Breast epithelium (tissue), 4 donors: ENCODE data around the gene ADAM12. TPM values are rescaled to one million over a fixed set of nuclear protein-coding genes. Genes with fewer than 3 reads are reported as not detected.

Experiments
- DNase-seq, 2 donors: peaks; one replicate each; pipeline ENCODE4 v3.0.0-alpha.2; 2019; ENCODE audit warnings: low spot score in 2 of 2
- H3K27ac ChIP-seq, 2 donors: fragments of 200-600 bp; sonication (generic) in 1 of 2; one replicate each; pipeline ENCODE4 v1.5.1; 2016 to 2019; ENCODE audit warnings: mild to moderate bottlenecking in 1 of 2
- H3K27me3 ChIP-seq, 2 donors: fragments of 200-600 bp; sonication (generic) in 1 of 2; one replicate each; pipeline versions ENCODE4 v1.5.1 to v1.6.0; 2017 to 2019; ENCODE audit warnings: control low read depth in 1 of 2, mild to moderate bottlenecking in 1 of 2
- H3K36me3 ChIP-seq: fragments of 200-600 bp; one replicate; pipeline ENCODE4 v1.5.1; 2019
- H3K4me1 ChIP-seq, 2 donors: fragments of 200-600 bp; sonication (generic); one replicate each; pipeline ENCODE4 v1.5.1; 2016 to 2019; ENCODE audit warnings: control low read depth in 1 of 2
- H3K4me3 ChIP-seq, 3 donors: fragments of 200-600 bp; sonication (generic); 1 replicate in 2 of 3; 2 replicates in 1 of 3; pipeline ENCODE4 v1.5.1; 2016 to 2019; ENCODE audit warnings: mild to moderate bottlenecking in 3 of 3, moderate library complexity in 2 of 3
- H3K9me3 ChIP-seq, 2 donors: fragments of 200-600 bp; sonication (generic) in 1 of 2; one replicate each; pipeline ENCODE4 v1.5.1; 2016 to 2019; ENCODE audit warnings: control low read depth in 1 of 2
- POLR2A ChIP-seq: fragments of 450-650 bp; IDR thresholded peaks from one replicate; pipeline ENCODE4 v1.6.1; 2016; ENCODE audit warnings: antibody characterized with exemption, mild to moderate bottlenecking, moderate library complexity
- POLR2AphosphoS5 ChIP-seq, 3 donors: sonication (generic); formaldehyde crosslinking; IDR thresholded peaks; one replicate each; pipeline ENCODE4 v1.6.1; 2017; ENCODE audit warnings: antibody characterized with exemption in 3 of 3
- intact Hi-C: fragments of 100-400 bp; cut with DNase I; formaldehyde crosslinking; loops from one replicate; pipeline ENCODE4 v1.15.1; 2023; ENCODE audit warnings: low total_unique reads
- total RNA-seq, 3 donors: library from RNA; depleted of rRNA; stranded (reverse); fragments of >200 nt; gene quantifications; one replicate each; pipeline ENCODE4 v1.1.0, GENCODE V29; 2016
- TF ChIP-seq, protein P1 (sequence below), 3 donors: fragments of 450-650 bp; IDR thresholded peaks; one replicate each; pipeline ENCODE4 v1.5.1; 2016 to 2017; ENCODE audit warnings: antibody characterized with exemption in 3 of 3, mild to moderate bottlenecking in 3 of 3, moderate library complexity in 3 of 3

The ADAM12 gene
- total RNA-seq, 3 donors from 2014 or later: 8.6 to 16.4 (median 13.9) TPM

DNA sequence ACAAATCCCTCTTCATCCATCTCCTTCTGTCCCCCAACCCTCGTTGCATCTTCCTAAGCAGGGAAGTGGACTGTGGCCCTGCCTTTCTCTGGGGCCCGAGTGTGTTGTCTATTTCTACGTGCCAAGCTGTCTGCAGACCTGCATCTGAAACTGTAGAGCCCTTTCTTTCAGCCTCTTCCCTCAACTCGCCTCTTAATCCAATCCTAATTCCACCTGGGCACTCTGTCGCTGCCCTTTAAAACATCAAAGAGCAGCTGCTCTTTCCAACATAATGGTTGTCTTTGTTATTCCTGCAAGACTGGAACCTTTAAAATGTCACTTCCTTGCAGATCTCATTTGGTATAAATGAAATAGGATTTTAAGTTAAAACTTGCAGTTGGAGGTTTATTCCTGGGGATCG is 21.5 kb upstream of the ADAM12 start:
- no peaks in the 10 kb centered on the region for H3K4me1 ChIP-seq
- DNase-seq: no peak
- no peaks in the 10 kb centered on the region for H3K27me3 ChIP-seq
- no peak for TF ChIP-seq POLR2A
- TF ChIP-seq POLR2AphosphoS5 (IDR thresholded peaks at IDR 0.05): no peak
- TF ChIP-seq, protein P1, sequence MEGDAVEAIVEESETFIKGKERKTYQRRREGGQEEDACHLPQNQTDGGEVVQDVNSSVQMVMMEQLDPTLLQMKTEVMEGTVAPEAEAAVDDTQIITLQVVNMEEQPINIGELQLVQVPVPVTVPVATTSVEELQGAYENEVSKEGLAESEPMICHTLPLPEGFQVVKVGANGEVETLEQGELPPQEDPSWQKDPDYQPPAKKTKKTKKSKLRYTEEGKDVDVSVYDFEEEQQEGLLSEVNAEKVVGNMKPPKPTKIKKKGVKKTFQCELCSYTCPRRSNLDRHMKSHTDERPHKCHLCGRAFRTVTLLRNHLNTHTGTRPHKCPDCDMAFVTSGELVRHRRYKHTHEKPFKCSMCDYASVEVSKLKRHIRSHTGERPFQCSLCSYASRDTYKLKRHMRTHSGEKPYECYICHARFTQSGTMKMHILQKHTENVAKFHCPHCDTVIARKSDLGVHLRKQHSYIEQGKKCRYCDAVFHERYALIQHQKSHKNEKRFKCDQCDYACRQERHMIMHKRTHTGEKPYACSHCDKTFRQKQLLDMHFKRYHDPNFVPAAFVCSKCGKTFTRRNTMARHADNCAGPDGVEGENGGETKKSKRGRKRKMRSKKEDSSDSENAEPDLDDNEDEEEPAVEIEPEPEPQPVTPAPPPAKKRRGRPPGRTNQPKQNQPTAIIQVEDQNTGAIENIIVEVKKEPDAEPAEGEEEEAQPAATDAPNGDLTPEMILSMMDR (IDR thresholded peaks at IDR 0.05): no peak
- no peaks in the 10 kb centered on the region for H3K36me3 ChIP-seq
- intact Hi-C loops: no loop called here
- H3K4me3 ChIP-seq: no peak overlapping the region
- no peaks in the 10 kb centered on the region for H3K9me3 ChIP-seq
- no peak overlapping the region for H3K27ac ChIP-seq

DNA sequence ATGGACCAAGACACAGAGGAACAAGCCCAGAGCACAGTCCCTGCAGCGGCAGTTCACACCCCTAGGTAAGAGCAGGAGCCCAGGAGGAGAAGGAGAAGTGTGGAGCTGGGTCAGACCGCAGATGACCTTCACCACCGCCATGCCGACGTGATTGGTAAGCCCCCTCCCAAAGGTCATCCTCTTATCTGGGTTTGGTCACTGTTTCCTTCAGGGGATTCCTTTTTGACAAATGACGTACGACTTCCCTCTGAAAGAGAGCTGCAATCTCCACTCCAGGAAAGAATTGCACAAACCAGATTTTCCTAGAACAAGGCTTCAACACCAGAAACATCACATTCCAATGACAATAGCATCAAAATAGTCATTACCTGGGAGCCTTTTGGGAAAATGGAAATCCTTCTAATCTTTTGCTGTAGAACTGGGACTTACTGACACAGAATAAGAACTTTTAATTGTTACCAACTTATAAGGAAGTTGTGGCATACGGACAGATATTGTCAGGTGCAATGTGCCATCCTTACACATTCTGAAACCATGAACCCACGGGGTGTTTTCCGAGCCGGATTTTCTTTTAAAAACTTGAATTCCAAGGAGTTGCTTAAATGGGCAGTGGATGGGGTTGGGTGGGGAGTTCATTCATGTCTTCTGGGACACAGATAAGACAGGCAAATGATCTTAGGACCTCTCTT is 20.8 kb upstream of the ADAM12 start:
- intact Hi-C loops: no loop called here
- H3K4me3 ChIP-seq: no peak overlapping the region
- no peaks in the 10 kb centered on the region for H3K36me3 ChIP-seq
- TF ChIP-seq, protein P1 (IDR thresholded peaks at IDR 0.05): no peak
- TF ChIP-seq POLR2AphosphoS5 (IDR thresholded peaks at IDR 0.05) (no peak), POLR2A (no peak)
- H3K9me3 ChIP-seq: no peaks in the 10 kb centered on the region
- no peak for DNase-seq
- no peaks in the 10 kb centered on the region for H3K4me1 ChIP-seq
- H3K27ac ChIP-seq: no peak overlapping the region
- no peaks in the 10 kb centered on the region for H3K27me3 ChIP-seq

DNA sequence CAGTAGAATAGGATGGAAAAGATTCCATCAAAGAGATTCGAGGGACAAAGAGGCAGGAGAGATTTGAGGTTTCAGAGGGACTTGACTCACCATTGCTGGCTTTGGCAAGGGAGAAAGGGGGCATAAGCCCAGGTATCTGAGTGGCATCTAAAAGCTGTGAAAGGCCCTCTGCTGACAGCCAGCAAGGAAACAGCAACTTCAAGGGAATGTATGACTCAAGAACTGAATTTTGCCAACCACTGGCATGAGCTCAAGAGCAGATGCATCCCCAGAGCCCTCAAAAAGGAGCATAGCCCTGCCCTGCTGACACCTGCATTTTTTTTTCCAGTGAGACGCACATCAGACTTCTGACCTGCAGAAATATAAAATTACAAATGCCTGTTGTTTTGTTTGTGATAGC is 19.6 kb upstream of the ADAM12 start:
- H3K4me3 ChIP-seq: no peak overlapping the region
- no peaks in the 10 kb centered on the region for H3K4me1 ChIP-seq
- H3K27me3 ChIP-seq: no peaks in the 10 kb centered on the region
- TF ChIP-seq POLR2AphosphoS5 (IDR thresholded peaks at IDR 0.05) (no peak), POLR2A (no peak)
- TF ChIP-seq, protein P1 (IDR thresholded peaks at IDR 0.05): no peak
- intact Hi-C loops: loop anchor here (2.0 kb wide), 1 partner anchor 37 kb away; no protein-coding TSS in a partner anchor
- H3K36me3 ChIP-seq: no peaks in the 10 kb centered on the region
- no peak overlapping the region for H3K27ac ChIP-seq
- DNase-seq: no peak
- no peaks in the 10 kb centered on the region for H3K9me3 ChIP-seq

DNA sequence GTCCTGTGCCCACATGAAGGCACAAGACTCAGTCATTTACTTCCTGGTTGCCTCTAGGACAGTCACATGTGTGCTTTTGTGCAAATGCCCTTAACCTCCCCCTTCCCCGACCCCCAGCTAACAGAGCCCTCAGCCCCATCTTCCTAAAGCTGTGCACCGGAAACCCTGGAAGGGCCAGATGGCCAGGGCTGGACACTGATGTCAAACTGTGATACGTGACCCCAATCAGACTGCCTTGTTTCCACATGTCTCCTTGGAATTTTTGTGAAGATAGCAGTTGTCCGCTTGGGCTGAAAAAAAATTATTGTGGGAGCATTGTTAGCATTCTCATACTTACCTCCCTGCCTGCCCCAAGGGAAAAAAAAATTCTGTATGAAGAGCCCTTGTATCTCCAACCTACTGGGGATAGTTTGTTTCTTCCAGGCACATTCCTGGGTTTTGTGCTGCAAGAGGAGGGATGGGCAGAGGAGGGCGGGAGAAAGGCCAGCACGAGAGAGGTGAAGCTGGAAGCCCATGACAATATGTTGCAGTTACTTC is 17.0 kb upstream of the ADAM12 start:
- no peak for TF ChIP-seq POLR2A
- TF ChIP-seq, protein P1 (IDR thresholded peaks at IDR 0.05): no peak
- no peak for TF ChIP-seq POLR2AphosphoS5 (IDR thresholded peaks at IDR 0.05)
- intact Hi-C loops: no loop called here

More for the DNA sequence above, 17.0 kb upstream of the ADAM12 start:
- Histone ChIP-seq H3K4me3 (no peak overlapping the region), H3K9me3 (no peaks in the 10 kb centered on the region), H3K27me3 (no peaks in the 10 kb centered on the region), H3K27ac (no peak overlapping the region), H3K36me3 (no peaks in the 10 kb centered on the region), H3K4me1 (no peaks in the 10 kb centered on the region)
- DNase-seq: no peak
